Measurements from ENCODE around the gene VASN.

The VASN gene

GRCh38 chr16:4354512-4355409 is 16.9 kb upstream of the VASN start:
- no peak for DNase-seq

DNA sequence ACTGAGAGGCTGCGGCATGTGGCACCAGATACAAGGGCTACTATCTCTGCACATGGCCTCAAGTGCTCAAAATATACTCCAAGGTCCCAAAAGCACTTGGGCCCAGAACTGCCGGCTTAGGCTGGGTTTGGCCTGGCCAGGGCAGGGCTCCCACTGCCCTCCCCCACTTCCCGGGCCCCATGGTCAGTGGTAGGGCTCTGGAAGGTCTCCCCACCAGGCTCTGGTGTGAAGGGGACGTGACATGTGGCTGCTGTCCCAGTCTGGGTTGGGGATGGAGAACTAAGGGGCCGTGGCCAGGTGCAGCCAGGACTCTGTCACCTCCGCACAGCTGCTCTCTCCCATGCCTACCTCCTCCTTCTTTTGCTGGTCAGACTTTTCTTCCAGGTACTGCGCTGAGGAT is 14.8 kb upstream of the VASN start:
- no peak for DNase-seq

DNA sequence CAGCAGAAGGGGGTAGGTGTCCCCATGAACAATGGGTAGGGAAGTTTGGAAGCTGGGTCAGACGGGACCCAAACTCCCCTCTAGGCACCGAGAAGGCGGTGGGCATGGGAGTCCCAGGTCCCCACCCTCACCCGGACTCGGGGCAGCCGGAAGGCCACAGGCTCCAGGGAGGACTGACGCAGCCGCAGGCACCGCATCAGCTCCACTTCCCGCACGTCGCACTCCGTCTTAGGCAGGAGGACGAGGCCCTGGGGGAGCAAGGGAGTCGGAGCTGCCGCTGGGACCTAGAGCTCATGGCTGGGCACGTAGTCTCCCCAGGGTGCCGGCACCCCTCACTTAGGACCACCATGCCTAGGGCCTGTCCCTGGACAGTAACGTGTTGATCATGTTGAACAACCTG is 13.4 kb upstream of the VASN start:
- no peak for DNase-seq

- DNase-seq, result no peak
These were observed 12.7 kb upstream of the VASN start for GRCh38 chr16:4358831-4359561.

DNA sequence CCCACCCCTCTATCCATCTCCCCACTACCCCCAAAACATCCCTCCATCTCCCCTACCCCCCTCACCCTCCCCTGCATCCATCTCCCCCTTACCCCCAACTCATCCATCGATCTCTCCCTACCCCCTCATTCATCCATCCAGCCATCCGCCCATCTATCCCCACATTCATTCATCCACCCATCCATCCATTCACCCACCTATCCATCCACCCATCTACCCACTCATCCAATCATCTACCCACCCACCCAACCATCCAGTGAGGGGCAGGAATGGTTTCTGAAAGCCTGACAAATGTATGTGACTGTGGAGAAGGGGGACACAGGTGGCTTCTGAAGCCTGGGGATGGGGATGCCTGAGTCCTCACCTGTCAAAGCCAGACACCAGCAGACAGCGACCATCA is 11.7 kb upstream of the VASN start:
- DNase-seq, result no peak

GRCh38 chr16:4360538-4361021 is 11.1 kb upstream of the VASN start:
- no peak for DNase-seq

DNA sequence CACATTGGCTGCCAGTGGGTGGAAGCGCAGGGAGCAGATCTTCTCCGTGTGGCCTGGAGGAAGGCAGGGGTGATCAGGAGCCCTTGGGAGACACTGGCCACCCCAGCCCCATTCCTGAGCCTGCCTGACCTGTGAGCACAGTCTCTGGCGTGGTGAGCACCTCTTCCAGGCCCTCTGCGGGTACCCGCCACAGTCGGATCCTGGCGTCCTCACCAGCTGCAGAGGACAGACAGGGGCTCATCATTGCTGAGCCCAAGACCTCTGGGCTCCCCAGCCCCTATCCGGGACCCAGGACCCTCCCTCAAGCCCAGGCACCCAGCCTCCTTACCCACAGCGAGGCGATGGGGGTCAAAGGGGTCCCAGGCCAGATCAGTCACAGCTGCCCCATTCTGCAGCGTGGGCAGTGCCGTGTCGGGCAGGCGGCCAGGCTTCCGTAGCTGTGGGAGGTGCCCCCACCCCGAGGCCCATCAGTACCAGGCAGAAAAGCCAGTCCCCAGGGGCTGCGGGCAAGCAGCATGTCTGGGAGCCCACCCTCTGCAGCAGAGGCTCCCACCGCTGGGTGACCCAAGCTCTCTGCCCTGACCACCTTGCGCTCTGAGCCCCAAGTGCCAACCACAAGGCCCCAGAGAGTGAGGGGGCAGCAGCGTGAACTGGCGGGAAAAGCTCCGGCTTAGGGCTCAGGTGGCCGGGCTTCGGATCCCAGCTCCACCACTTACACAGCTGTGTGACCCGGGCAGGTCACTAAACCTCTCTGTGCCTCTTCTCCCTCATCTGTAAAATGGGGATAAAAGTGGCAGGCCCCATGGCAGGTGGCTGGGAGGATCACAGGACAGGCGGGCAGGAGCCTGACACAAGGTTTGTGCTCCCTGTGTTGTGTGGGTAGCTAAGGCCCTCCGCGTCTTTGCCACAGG is 10.4 kb upstream of the VASN start:
- DNase-seq, result no peak

DNA sequence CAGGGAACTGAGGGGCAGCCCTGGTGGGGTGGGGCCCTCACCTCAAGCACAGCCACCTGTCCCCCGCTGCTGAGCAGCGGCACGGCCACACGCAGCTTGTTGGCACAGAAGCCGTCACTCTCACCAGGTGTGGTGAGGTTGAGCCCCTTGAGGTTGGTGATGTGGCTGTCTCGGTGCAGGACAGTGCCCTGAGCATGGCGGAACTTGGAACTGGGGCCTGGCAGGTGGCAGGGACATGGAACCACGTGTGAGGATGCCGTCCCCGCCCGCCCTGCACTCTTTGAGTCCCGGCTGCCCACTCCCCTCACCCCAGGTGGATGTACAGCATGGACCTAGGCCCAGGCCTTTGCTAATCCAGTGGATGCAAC is 9.7 kb upstream of the VASN start:
- no peak for DNase-seq

DNA sequence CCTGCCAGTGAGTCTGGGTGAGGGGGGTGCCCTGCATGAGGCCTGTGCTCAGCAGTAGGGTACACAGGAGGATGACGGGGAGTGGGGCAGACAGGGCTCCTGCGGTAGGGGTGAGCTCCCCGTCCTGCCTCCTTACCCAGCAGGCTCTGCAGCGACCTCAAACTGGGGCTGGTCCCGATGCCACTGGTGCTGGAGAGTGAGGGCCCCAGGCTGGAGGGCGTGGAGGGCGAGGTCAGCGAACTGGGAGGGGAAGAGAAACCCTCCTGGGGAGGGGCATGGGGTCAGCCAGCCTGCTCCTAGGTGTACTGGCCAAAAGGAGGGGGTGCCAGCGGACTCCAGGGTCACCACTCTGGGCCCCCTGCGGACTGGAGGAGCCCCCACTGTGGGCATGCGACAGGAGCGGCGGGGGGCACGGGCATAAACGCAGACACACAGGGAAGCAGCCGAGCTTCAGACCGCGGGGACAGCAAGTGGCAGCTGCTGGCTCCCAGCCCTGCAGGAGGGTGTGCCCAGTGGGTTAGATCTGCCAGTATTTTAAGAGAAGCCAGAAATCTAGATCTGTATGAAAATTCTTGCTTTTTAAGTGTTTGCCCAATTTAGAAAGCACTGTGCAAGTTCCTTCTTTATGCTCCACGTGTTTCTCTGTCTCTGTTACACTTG is 9.0 kb upstream of the VASN start:
- DNase-seq, result no peak

GRCh38 chr16:4364196-4365013 is 7.2 kb upstream of the VASN start:
- no peak for DNase-seq

GRCh38 chr16:4365014-4365406 is 6.6 kb upstream of the VASN start:
- DNase-seq, result no peak

DNA sequence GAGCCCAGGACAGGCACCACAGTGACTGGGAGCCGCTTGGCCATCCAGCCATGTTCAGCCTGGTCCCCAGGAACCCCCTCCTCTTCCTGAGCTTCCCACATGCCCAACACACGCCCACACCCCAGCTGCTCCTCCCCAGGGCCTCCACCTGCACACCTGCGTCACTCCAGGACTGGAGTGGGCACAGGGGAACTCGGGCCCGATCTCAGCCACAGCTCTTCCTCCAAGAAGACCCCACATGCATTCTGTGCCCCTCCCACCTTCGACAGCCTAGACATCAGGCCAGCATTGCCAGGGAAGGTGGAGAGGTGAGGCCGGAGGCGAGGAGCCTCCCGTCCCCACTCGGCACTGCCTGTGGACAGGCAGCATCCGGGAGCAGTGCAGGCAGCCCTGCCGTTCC is 6.0 kb upstream of the VASN start:
- no peak for DNase-seq

GRCh38 chr16:4366016-4366415 is 5.6 kb upstream of the VASN start:
- DNase-seq, result no peak

DNA sequence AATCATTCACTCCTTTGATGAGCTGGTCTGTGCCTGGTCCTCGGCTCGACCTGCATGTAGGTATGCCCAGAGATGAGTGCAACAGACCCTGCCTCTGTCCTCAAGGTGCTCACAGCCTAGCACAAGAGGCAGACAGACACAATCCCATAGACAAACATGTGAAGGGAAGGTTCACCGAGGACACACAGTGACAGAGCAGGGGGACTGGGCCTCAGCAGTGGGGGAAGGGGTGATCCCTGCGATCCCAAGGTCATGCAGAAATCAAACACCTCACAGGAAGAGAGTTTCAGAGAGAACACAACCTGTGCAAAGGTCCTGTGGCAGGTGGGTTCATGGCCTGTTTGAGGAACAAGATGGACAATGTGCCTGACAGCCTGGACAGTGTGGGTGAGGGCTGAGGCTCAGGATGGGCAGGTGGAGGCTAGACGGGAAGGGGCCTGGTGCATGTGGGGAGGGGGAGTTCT is 4.2 kb upstream of the VASN start:
- DNase-seq, result no peak

DNA sequence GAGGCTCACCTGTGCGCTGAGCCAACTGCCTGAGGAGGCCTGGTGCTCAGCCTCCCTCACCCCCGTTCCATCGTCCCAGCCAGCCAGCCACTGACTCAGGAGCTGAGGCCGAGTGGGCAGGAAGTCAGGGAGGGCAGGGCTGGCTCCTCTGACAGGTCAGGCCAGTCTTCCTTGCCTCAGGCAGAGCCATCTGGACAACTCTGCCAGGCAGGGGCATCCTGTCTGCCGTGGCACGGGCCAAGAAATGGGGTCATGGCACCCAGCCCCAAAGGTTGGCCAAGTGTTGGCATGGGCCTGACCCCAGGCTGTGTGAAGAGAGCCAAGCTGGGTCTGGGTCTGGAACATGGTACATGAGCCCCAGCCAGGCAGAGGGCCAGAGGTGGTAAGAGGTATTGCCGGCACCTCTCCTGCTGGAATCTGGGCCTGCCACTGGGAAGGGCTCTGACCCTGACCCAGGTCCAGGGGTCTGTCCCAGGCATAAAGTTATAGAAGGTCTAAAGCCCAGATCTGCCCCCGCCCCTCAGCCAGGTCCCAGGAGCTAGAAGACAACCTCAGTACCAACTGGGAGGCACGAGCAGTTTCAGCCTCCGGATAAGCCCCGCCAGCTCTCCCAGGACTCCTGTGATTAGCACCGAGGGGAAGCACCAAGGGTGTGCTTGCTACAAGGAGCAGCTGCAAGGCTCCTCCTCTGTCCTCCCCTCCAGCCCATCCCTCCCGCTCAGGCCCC is 2.5 kb upstream of the VASN start:
- DNase-seq, result no peak

DNA sequence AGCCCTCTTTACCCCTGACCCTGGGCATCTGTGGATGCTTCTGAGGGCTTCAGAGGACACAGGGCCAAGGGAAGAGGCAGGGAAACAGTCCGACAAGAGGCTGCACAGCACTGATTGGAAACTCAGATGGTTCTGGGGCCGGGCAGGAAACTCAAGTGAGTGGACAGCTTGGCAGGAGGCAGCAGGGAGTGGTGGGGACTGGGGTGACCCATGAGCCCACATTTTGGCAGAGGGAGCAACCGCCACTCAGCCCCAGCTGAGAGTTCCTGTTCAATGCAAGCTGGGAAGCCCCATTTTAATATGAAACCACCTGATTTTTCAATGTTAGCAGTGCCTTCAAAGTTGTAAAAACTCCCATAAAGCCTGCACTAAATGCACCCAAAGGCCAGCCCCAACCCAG is 1.5 kb upstream of the VASN start:
- DNase-seq, result no peak

DNA sequence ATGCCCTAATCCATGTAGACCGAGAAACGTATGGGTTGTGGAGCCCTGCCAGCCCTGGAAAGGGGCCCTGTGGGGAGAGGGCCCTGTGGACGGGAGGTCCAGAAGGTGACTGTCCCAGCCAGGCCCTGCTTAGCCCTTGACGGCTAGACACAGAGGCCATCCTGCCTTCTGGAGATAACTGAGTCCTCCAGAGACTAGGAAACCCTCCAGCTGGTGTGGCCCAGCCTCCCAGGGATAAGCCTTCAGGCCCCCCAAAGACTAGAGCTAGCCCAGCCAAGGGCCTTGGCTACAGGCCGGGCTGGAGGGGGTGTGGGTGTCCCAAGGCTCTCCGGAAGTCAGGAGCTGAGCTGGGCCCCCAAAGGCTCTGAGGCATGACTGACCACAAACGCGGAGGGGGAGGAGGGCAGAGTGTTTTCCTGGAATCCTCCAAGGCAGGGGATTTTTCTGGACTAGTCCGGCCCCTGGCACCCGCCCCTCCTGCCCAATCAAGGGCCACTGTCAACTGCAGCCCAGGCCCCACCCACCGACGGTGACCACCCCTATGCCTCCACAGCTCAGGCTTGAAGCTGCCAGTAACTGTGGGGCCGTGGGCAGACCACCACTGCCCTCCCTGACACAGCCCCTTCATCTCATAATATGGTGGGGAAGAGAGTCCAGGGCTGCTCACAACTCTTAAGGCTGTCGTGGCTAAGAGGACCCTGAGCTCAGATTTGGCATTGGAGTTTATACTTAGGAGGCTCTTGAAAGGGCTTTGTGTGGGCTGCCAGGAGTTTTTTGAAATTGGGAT is 885 bp upstream of the VASN start:
- DNase-seq, result no peak

DNA sequence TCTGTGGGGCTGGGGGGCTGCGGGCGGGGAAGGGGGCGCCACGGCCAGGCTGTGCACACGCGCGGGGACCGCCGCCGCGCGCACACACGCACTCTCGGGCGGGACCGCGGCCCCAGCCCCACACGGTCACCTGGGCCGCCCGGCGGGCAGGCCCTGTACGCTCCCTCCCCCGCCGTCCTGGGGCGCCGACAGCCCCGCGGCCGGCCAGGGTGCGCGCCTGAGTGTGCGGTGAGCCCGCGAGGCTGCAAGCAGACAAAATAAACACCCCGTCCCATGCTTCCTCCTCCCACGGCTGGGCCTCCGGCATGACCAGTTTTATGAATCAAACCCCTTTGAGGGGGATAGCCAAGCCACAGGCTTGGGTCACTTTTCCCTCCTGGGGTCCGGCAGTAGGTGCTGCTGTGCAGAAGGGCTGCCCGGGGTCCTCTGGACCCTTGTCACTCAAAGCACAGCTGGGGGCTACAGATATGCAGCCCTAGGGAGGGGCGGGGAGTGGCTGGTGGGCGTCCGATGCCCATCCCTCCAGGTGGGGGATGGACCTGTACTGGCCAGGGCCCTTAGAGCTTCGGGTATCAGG is 441 bp downstream of the VASN start:
- no peak for DNase-seq

DNA sequence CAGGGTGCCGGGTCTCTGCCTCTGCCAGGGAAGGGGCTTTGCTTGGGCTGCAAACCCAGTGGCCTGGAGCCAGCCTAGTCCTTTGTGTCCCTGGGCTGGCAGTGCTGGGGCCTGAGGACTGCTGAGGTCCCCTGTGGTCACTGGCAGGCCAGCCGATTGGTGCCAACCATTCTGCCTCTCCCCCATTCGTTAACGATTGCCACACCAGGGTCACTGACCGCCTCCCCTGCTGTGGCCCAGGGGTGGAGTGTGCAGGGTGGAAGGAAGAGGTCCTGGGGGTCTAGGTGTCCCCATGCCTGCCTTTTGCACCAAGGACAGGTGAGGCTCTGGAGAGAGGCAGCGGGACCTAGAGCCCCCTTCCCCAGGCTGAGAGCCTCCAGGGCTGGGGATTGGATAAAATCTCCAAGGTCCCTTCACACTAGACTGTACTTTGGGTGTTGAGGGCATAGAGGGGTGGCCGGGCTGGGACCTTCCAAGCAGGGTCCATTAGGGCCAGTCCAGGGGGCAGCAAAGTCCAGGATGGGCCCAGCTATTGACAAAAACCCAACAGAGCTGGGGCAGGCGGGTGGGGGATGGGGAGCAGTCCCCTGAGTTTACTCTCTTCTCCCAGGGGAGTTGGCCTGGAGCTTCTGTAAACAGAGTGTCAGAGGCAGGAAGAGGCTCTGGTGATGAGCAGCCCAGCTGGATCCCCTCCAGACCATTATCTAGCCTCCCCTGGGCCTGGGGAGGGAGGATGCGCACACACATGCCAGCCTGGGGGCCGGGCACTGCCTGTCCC is 1.1 kb downstream of the VASN start:
- DNase-seq, result no peak

Measured in NCI-H2227 treated with DMSO at 0.1 percent for 48 hours (cell line).